PC-3 (cell line): ENCODE data around the gene IL23R. TPM values are rescaled to one million over a fixed set of nuclear protein-coding genes. Genes with fewer than 3 reads are reported as not detected.

ENCODE experiments used
- ATAC-seq: fragments of 200-7000 bp; cut with Tn5 transposase; 2 replicates; pipeline ENCODE4 v1.9.1; 2020; ENCODE audit warnings: mild to moderate bottlenecking, moderate library complexity
- BruUV-seq: library from RNA; stranded (reverse); fragments of 400-500 nt; replicated peaks from 2 replicates; lab custom pipeline; 2021; lab: Mats Ljungman, UMichigan
- CTCF ChIA-PET: fragments of 300-600 bp; sonication (Branson Sonifier 250); formaldehyde crosslinking; loops from one replicate; lab custom pipeline; 2022; ENCODE audit warnings: antibody characterized with exemption; lab: Charles Lee
- POLR2A ChIA-PET: fragments of 300-600 bp; sonication (Branson Sonifier 250); formaldehyde crosslinking; loops from one replicate; lab custom pipeline; 2022; ENCODE audit warnings: antibody characterized with exemption; ENCODE audit not compliant: unreplicated experiment; lab: Charles Lee
- DNase-seq: peaks from one replicate; pipeline ENCODE4 v3.0.0-alpha.2; 2015
- H2AFZ ChIP-seq: fragments of 300-600 bp; sonication (generic); 2 replicates; pipeline ENCODE4 v1.6.0; 2016; ENCODE audit warnings: antibody characterized with exemption, low read length
- H3F3A ChIP-seq: fragments of 300-600 bp; sonication (generic); one replicate; pipeline ENCODE4 v1.6.0; 2017; ENCODE audit warnings: antibody characterized with exemption, low read length, control low read depth, mild to moderate bottlenecking; ENCODE audit not compliant: unreplicated experiment
- H3K27ac ChIP-seq: fragments of 300-600 bp; sonication (generic); 2 replicates; pipeline ENCODE4 v1.5.1; 2016; ENCODE audit warnings: mild to moderate bottlenecking, low read length
- H3K27me3 ChIP-seq: fragments of 300-600 bp; sonication (generic); 2 replicates; pipeline ENCODE4 v1.6.1; 2016; ENCODE audit warnings: low read length, mixed read lengths
- H3K36me3 ChIP-seq: fragments of 300-600 bp; sonication (generic); 2 replicates; pipeline ENCODE4 v1.6.1; 2016; ENCODE audit warnings: low read depth, mixed run types, low read length, mixed read lengths
- H3K4me1 ChIP-seq: fragments of 300-600 bp; sonication (generic); 2 replicates; pipeline ENCODE4 v1.5.1; 2016; ENCODE audit warnings: low read length; ENCODE audit not compliant: insufficient read depth
- H3K4me2 ChIP-seq: fragments of 300-600 bp; sonication (generic); 2 replicates; pipeline ENCODE4 v1.6.0; 2016; ENCODE audit warnings: low read length
- H3K4me3 ChIP-seq: fragments of 300-600 bp; sonication (generic); 2 replicates; pipeline ENCODE4 v1.5.1; 2016; ENCODE audit warnings: mild to moderate bottlenecking, low read length, mixed read lengths
- H3K79me2 ChIP-seq: fragments of 300-600 bp; sonication (generic); 2 replicates; pipeline ENCODE4 v1.6.1; 2017; ENCODE audit warnings: low read length, mixed read lengths
- H3K9ac ChIP-seq: fragments of 300-600 bp; sonication (generic); 2 replicates; pipeline ENCODE4 v1.6.0; 2016; ENCODE audit warnings: mild to moderate bottlenecking, low read length
- H3K9me2 ChIP-seq: fragments of 300-600 bp; sonication (generic); replicated peaks from 2 replicates; pipeline ENCODE4 v1.6.1; 2016; ENCODE audit warnings: mixed run types, low read length, mixed read lengths
- H3K9me3 ChIP-seq: fragments of 300-600 bp; sonication (generic); 2 replicates; pipeline ENCODE4 v1.6.1; 2016; ENCODE audit warnings: low read length, mixed read lengths
- H4K20me1 ChIP-seq: fragments of 300-600 bp; sonication (generic); 2 replicates; pipeline ENCODE4 v1.6.1; 2016; ENCODE audit warnings: low read length, mixed read lengths
- CTCF ChIP-seq: fragments of 300-600 bp; sonication (generic); conservative IDR thresholded peaks from 2 replicates; pipeline ENCODE4 v1.5.1; 2017; ENCODE audit warnings: antibody characterized with exemption, low read depth, mild to moderate bottlenecking, low read length
- EZH2 ChIP-seq: fragments of 300-600 bp; sonication (generic); IDR thresholded peaks from one replicate; pipeline ENCODE4 v1.6.1; 2017; ENCODE audit warnings: antibody characterized with exemption, mild to moderate bottlenecking, low read length; ENCODE audit not compliant: unreplicated experiment
- EZH2phosphoT487 ChIP-seq: fragments of 300-600 bp; sonication (generic); IDR thresholded peaks from 2 replicates; pipeline ENCODE4 v1.6.1; 2018; ENCODE audit warnings: mild to moderate bottlenecking, antibody characterized with exemption, low read length, borderline replicate concordance
- intact Hi-C: fragments of 100-400 bp; cut with micrococcal nuclease; formaldehyde crosslinking; loops from 2 replicates; pipeline ENCODE4 v1.9.0; 2023
- total RNA-seq: library from RNA; depleted of rRNA; stranded (reverse); fragments of >200 nt; gene quantifications from 2 replicates; pipeline ENCODE4 v1.2.3, GENCODE V29; 2014

IL23R gene
- total RNA-seq, 1 experiment from 2014 or later = not detected

DNA sequence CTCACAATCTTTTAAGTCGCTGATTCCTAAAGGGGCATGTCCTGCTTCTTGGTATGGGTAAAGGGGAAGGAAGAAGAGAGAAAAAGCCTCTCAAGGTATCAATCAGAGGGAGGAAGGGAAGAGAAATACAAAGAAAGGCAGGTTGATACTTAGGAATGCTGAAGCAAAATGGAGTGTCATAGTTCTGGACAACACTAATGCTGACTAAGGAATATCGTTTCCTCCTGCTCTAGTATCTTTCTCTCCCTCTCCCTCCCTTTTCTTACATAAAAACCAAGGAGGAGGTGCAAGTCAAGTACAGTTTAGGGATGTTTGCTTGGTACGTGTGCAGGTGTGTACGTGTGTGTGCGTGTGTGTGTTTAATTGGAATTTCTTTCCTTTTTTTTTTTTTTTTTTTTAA lies 96.5 kb downstream of the IL23R start:
- H3K27me3 ChIP-seq = no peaks in the 10 kb centered on the region
- no peaks in the 10 kb centered on the region for H3F3A ChIP-seq
- POLR2A ChIA-PET = no interaction called here
- TF ChIP-seq EZH2phosphoT487 = no peak
- no peak for TF ChIP-seq CTCF
- TF ChIP-seq EZH2 = no peak
- no peak overlapping the region for H3K27ac ChIP-seq
- H3K9me2 ChIP-seq = no peaks in the 10 kb centered on the region
- BruUV-seq = no TSS peak
- DNase-seq = no peak
- ATAC-seq = no peak
- no peak overlapping the region for H3K9ac ChIP-seq
- H3K4me2 ChIP-seq = no peak overlapping the region
- intact Hi-C loops = no loop called here
- no peak overlapping the region for H2AFZ ChIP-seq
- CTCF ChIA-PET = no interaction called here
- H3K4me3 ChIP-seq = no peak overlapping the region
- H3K9me3 ChIP-seq = no peaks in the 10 kb centered on the region
- H3K36me3 ChIP-seq = no peaks in the 10 kb centered on the region
- no peaks in the 10 kb centered on the region for H3K79me2 ChIP-seq
- H4K20me1 ChIP-seq = no peaks in the 10 kb centered on the region
- no peaks in the 10 kb centered on the region for H3K4me1 ChIP-seq

- BruUV-seq = no TSS peak
- Histone ChIP-seq H3K9me3 (no peaks in the 10 kb centered on the region), H3K4me3 (no peak overlapping the region), H3K27me3 (no peaks in the 10 kb centered on the region), H3K9ac (no peak overlapping the region), H3F3A (no peaks in the 10 kb centered on the region), H4K20me1 (no peaks in the 10 kb centered on the region), H3K36me3 (no peaks in the 10 kb centered on the region), H2AFZ (no peak overlapping the region), H3K9me2 (no peaks in the 10 kb centered on the region), H3K4me2 (no peak overlapping the region), H3K79me2 (no peaks in the 10 kb centered on the region), H3K4me1 (no peaks in the 10 kb centered on the region), H3K27ac (no peak overlapping the region)
- ATAC-seq (no peak), DNase-seq (no peak)
- intact Hi-C loops = no loop called here
- ChIA-PET CTCF (no interaction called here), POLR2A (no interaction called here)
- TF ChIP-seq CTCF (no peak), EZH2 (no peak), EZH2phosphoT487 (no peak)
Observed at GRCh38 chr1:67264152-67264551, 97.9 kb downstream of the IL23R start.

- Histone ChIP-seq H4K20me1 (no peaks in the 10 kb centered on the region), H3K9ac (no peak overlapping the region), H3K9me2 (no peaks in the 10 kb centered on the region), H3F3A (no peaks in the 10 kb centered on the region), H2AFZ (no peak overlapping the region), H3K27me3 (no peaks in the 10 kb centered on the region), H3K36me3 (no peaks in the 10 kb centered on the region), H3K4me2 (no peak overlapping the region), H3K79me2 (no peaks in the 10 kb centered on the region), H3K27ac (no peak overlapping the region), H3K4me3 (no peak overlapping the region), H3K9me3 (no peaks in the 10 kb centered on the region), H3K4me1 (no peaks in the 10 kb centered on the region)
- no TSS peak for BruUV-seq
- intact Hi-C loops = no loop called here
- CTCF ChIA-PET = no interaction called here
- POLR2A ChIA-PET = no interaction called here
- DNase-seq (no peak), ATAC-seq (no peak)
- TF ChIP-seq CTCF (no peak), EZH2 (no peak), EZH2phosphoT487 (no peak)
Observed at GRCh38 chr1:67264899-67265298, 98.6 kb downstream of the IL23R start.
